HUES64 (cell line): Measurements from ENCODE around the gene LTBP4.

Experiments used
- H3K27ac ChIP-seq: 2 replicates; pipeline ENCODE4 v1.7.0; 2013; ENCODE audit warnings: low read depth, low read length, inconsistent platforms
- H3K27me3 ChIP-seq: 2 replicates; pipeline ENCODE4 v1.6.1; 2013; ENCODE audit warnings: mild to moderate bottlenecking, low read length; ENCODE audit not compliant: insufficient read depth
- H3K36me3 ChIP-seq: 2 replicates; pipeline ENCODE4 v1.6.1; 2013; ENCODE audit warnings: mild to moderate bottlenecking, low read length; ENCODE audit not compliant: insufficient read depth
- H3K4me1 ChIP-seq: 2 replicates; pipeline ENCODE4 v1.6.1; 2013; ENCODE audit warnings: mild to moderate bottlenecking, low read length, moderate library complexity; ENCODE audit not compliant: insufficient read depth
- H3K4me3 ChIP-seq: 2 replicates; pipeline ENCODE4 v1.5.1; 2013; ENCODE audit warnings: mild to moderate bottlenecking, low read length, moderate library complexity
- H3K9ac ChIP-seq: 2 replicates; pipeline ENCODE4 v1.6.1; 2013; ENCODE audit warnings: mild to moderate bottlenecking, low read depth, low read length
- H3K9me3 ChIP-seq: 2 replicates; pipeline ENCODE4 v1.6.1; 2013; ENCODE audit warnings: low read depth, low read length; ENCODE audit not compliant: insufficient read depth
- WGBS: fragments of 150-250, 120-280 bp; methylation state at CpG from one replicate; pipeline ENCODE4 v1.1.7; 2013; ENCODE audit warnings: missing lambda C conversion rate; 5-methylcytosine and 5-hydroxymethylcytosine counted together

Gene LTBP4

DNA sequence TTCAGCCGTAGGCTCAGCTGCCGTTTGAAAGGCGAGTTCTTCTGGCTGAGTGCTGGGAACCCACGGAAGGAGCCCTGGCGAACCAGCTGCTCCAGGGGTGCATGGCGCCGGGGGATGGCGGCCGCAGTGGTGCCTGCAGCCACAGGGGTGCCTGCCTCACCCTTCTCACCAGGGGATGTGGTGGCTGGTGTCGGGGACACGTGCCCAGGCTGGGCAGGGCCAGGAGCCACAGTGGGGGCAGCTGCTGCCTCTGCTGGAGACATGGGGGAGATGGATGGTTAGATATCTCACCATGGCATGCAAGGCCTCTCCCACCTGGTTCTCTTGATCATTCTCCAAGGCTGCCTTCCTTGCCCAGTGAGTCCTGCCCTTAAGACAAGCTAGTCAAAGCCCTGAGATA is 72.2 kb downstream of the LTBP4 start:
- Histone ChIP-seq H3K36me3 (peaks cover 92% of the 10 kb centered on the region), H3K4me3 (no peak overlapping the region), H3K9me3 (no peaks in the 10 kb centered on the region), H3K9ac (no peak overlapping the region), H3K4me1 (no peaks in the 10 kb centered on the region), H3K27me3 (no peaks in the 10 kb centered on the region), H3K27ac (no peak overlapping the region)
- WGBS = 93% methylated on average over 11 of the region's 11 CpGs

GRCh38 chr19:40674291-40674690 is 73.1 kb downstream of the LTBP4 start:
- 86% methylated on average over 3 of the region's 3 CpGs for WGBS
- H3K4me3 ChIP-seq = no peak overlapping the region
- no peak overlapping the region for H3K9ac ChIP-seq
- no peaks in the 10 kb centered on the region for H3K27me3 ChIP-seq
- peaks cover 91% of the 10 kb centered on the region for H3K36me3 ChIP-seq
- no peaks in the 10 kb centered on the region for H3K4me1 ChIP-seq
- no peaks in the 10 kb centered on the region for H3K9me3 ChIP-seq
- no peak overlapping the region for H3K27ac ChIP-seq

DNA sequence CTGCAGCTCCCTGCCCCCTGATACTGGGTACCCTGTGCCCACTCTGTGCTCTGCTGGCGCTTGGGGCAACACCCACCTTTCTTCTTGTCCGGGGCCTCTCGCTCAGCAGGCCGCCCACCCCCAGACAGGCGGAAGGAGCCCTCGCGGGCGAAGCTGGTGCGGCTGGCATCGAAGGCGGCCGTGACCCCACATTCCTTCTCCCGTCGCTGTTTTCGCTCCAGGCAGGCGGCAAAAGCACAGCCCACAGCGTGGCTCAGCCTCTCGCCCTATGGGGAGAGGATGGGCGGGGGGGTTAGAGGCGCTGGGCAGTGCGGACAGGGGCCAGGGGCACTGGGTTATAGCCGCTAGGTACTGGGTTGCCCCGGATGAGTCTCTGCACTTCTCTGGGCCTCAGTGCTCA is 76.0 kb downstream of the LTBP4 start:
- WGBS = 95% methylated on average over 23 of the region's 23 CpGs
- H3K4me3 ChIP-seq = no peak overlapping the region
- H3K4me1 ChIP-seq = no peaks in the 10 kb centered on the region
- no peak overlapping the region for H3K9ac ChIP-seq
- no peaks in the 10 kb centered on the region for H3K27me3 ChIP-seq
- H3K9me3 ChIP-seq = no peaks in the 10 kb centered on the region
- H3K27ac ChIP-seq = no peak overlapping the region
- peaks cover 84% of the 10 kb centered on the region for H3K36me3 ChIP-seq
